Loucy (cell line): ENCODE results near the gene ATE1.

Source experiments
- CTCF ChIP-seq: fragments of 200-600 bp; sonication (generic); conservative IDR thresholded peaks from 2 replicates; pipeline ENCODE4 v1.5.1; 2014; ENCODE audit warnings: mild to moderate bottlenecking, antibody characterized with exemption, low read length
- EZH2phosphoT487 ChIP-seq: fragments of 200-600 bp; IDR thresholded peaks from 2 replicates; pipeline ENCODE4 v1.6.1; 2018; ENCODE audit warnings: antibody characterized with exemption, mild to moderate bottlenecking, moderate library complexity, borderline replicate concordance

- TF ChIP-seq CTCF = no peak
- no peak for TF ChIP-seq EZH2phosphoT487
Observed at GRCh38 chr10:121921238-121921931, 6.4 kb downstream of the ATE1 start.
